HG03558 (cell line): ENCODE measurements around the gene CEP350.
"Not testable (repeated sequence)": the region's sequence is repeated elsewhere in the genome, so short reads cannot be mapped to it uniquely, and the experiment has no call there.

Experiments
- ATAC-seq: cut with Tn5 transposase; IDR thresholded peaks from one replicate; pipeline ENCODE4 v1.9.1; 2021; ENCODE audit warnings: moderate number of reproducible peaks; ENCODE audit not compliant: unreplicated experiment; ENCODE audit errors: extremely low read depth

The CEP350 gene

GRCh38 chr1:179978199-179979079 is 23.8 kb downstream of the CEP350 start:
- no peak for ATAC-seq

GRCh38 chr1:179984101-179984500 is 29.5 kb downstream of the CEP350 start:
- no peak for ATAC-seq

GRCh38 chr1:179984942-179985341 is 30.3 kb downstream of the CEP350 start:
- ATAC-seq: no peak

GRCh38 chr1:179990847-179991246 is 36.2 kb downstream of the CEP350 start:
- no peak for ATAC-seq

GRCh38 chr1:179995576-179995975 is 41.0 kb downstream of the CEP350 start:
- ATAC-seq: no peak

- ATAC-seq: no peak
These were observed 41.5 kb downstream of the CEP350 start for GRCh38 chr1:179996099-179996498.

GRCh38 chr1:180000575-180000974 is 46.0 kb downstream of the CEP350 start:
- no peak for ATAC-seq

- no peak for ATAC-seq
These were observed 47.8 kb downstream of the CEP350 start for GRCh38 chr1:180002437-180002836.

- peak; percentile 80 for ATAC-seq
These were observed 48.6 kb downstream of the CEP350 start for GRCh38 chr1:180003026-180003695.

- ATAC-seq: not testable (repeated sequence)
These were observed 52.2 kb downstream of the CEP350 start for GRCh38 chr1:180006762-180007161.

- no peak for ATAC-seq
These were observed 65.4 kb downstream of the CEP350 start for GRCh38 chr1:180020017-180020416.

- ATAC-seq: no peak
These were observed 71.9 kb downstream of the CEP350 start for GRCh38 chr1:180026556-180026955.

GRCh38 chr1:180027949-180028445 is 73.4 kb downstream of the CEP350 start:
- no peak for ATAC-seq

GRCh38 chr1:180028864-180029263 is 74.3 kb downstream of the CEP350 start:
- no peak for ATAC-seq

GRCh38 chr1:180029524-180030135 is 75.0 kb downstream of the CEP350 start:
- no peak for ATAC-seq

GRCh38 chr1:180031664-180032063 is 77.1 kb downstream of the CEP350 start:
- ATAC-seq: no peak

- no peak for ATAC-seq
These were observed 78.8 kb downstream of the CEP350 start for GRCh38 chr1:180033390-180033789.

GRCh38 chr1:180040034-180040433 is 85.4 kb downstream of the CEP350 start:
- ATAC-seq: no peak

- no peak for ATAC-seq
These were observed 87.0 kb downstream of the CEP350 start for GRCh38 chr1:180041582-180041981.

- ATAC-seq: no peak
These were observed 88.5 kb downstream of the CEP350 start for GRCh38 chr1:180042988-180043622.
